H1 (cell line): ENCODE results near the gene NFKB1. TPM values are rescaled to one million over a fixed set of nuclear protein-coding genes. Genes with fewer than 3 reads are reported as not detected.

Experiments used
- CTCF ChIA-PET: fragments of 300-600 bp; sonication (Branson Sonifier 250); formaldehyde crosslinking; loops from one replicate; lab custom pipeline; 2021; ENCODE audit not compliant: partially characterized antibody; lab: Charles Lee
- POLR2A ChIA-PET: fragments of 300-600 bp; sonication (Branson Sonifier 250); formaldehyde crosslinking; loops from one replicate; lab custom pipeline; 2021; ENCODE audit warnings: inconsistent platforms; ENCODE audit not compliant: partially characterized antibody; lab: Charles Lee
- DNase-seq, 2 experiments: peaks; one replicate each; pipeline versions ENCODE4 v3.0.0 to v3.0.0-alpha.2; 2010 to 2022; ENCODE audit warnings: low spot score in 2 of 2, low read depth in 1 of 2, mixed read lengths in 1 of 2
- FAIRE-seq: peaks from 2 replicates; lab custom pipeline; 2011; peaks lifted over from hg19 to GRCh38; lab: Jason Lieb, UNC
- H2AFZ ChIP-seq: 2 replicates; pipeline ENCODE4 v1.8.1; 2012; ENCODE audit warnings: low read length, inconsistent platforms
- H2AK5ac ChIP-seq: 2 replicates; pipeline ENCODE4 v1.6.1; 2013; ENCODE audit warnings: low read depth, low read length
- H2BK120ac ChIP-seq: replicated peaks from 2 replicates; pipeline ENCODE3; 2013; ENCODE audit warnings: low read depth, low read length, inconsistent platforms
- H2BK12ac ChIP-seq: 2 replicates; pipeline ENCODE4 v1.6.1; 2013; ENCODE audit warnings: low read depth, low read length
- H2BK15ac ChIP-seq: 2 replicates; pipeline ENCODE4 v1.6.1; 2013; ENCODE audit warnings: low read length
- H2BK20ac ChIP-seq: 2 replicates; pipeline ENCODE4 v1.6.1; 2013; ENCODE audit warnings: low read length
- H2BK5ac ChIP-seq: 2 replicates; pipeline ENCODE4 v1.6.1; 2013; ENCODE audit warnings: low read depth, low read length
- H3K14ac ChIP-seq: 2 replicates; pipeline ENCODE4 v1.6.1; 2013; ENCODE audit warnings: inconsistent platforms; ENCODE audit not compliant: insufficient read length
- H3K18ac ChIP-seq: 2 replicates; pipeline ENCODE4 v1.6.1; 2013; ENCODE audit warnings: low read length; ENCODE audit errors: extremely low read depth
- H3K23ac ChIP-seq: 2 replicates; pipeline ENCODE4 v1.6.1; 2013; ENCODE audit warnings: inconsistent platforms; ENCODE audit not compliant: insufficient read length
- H3K23me2 ChIP-seq: 2 replicates; pipeline ENCODE4 v1.6.1; 2013; ENCODE audit warnings: low read depth, low read length
- H3K27ac ChIP-seq: 2 replicates; pipeline ENCODE4 v1.6.1; 2011; ENCODE audit warnings: low read depth, low read length, inconsistent platforms
- H3K27me3 ChIP-seq, 4 experiments: replicated peaks in 1 of 4; 1 replicate in 1 of 4; 2 replicates in 3 of 4; pipeline versions ENCODE4 v1.6.1 to v1.8.1; 2011 to 2013; ENCODE audit warnings: low read length in 3 of 4, mild to moderate bottlenecking in 3 of 4, inconsistent platforms in 2 of 4, mixed read lengths in 2 of 4, moderate library complexity in 1 of 4; ENCODE audit not compliant: control insufficient read depth in 3 of 4, insufficient read depth in 3 of 4; ENCODE audit errors: extremely low read depth in 1 of 4
- H3K36me3 ChIP-seq, 4 experiments: 2 replicates each; pipeline versions ENCODE4 v1.6.1 to v1.8.1; 2011 to 2013; ENCODE audit warnings: mild to moderate bottlenecking in 4 of 4, low read length in 3 of 4, moderate library complexity in 2 of 4, control low read depth in 1 of 4, inconsistent platforms in 1 of 4; ENCODE audit not compliant: insufficient read depth in 4 of 4, control insufficient read depth in 2 of 4
- H3K4ac ChIP-seq: replicated peaks from 2 replicates; pipeline ENCODE3; 2013; ENCODE audit warnings: low read length, low read depth, mixed read lengths, inconsistent platforms; ENCODE audit not compliant: insufficient read length
- H3K4me1 ChIP-seq, 4 experiments: replicated peaks in 1 of 4; 1 replicate in 1 of 4; 2 replicates in 3 of 4; pipeline versions ENCODE4 v1.6.1 to v1.8.1; 2011 to 2013; ENCODE audit warnings: low read length in 3 of 4, inconsistent platforms in 2 of 4, mixed read lengths in 1 of 4; ENCODE audit not compliant: insufficient read depth in 4 of 4, control insufficient read depth in 3 of 4
- H3K4me2 ChIP-seq, 2 experiments: 2 replicates each; pipeline versions ENCODE4 v1.6.1 to v1.8.1; 2011 to 2013; ENCODE audit warnings: low read depth in 2 of 2, low read length in 2 of 2, control low read depth in 1 of 2, inconsistent platforms in 1 of 2, mild to moderate bottlenecking in 1 of 2; ENCODE audit not compliant: insufficient read depth in 1 of 2
- H3K4me3 ChIP-seq, 4 experiments: fragments of 200-600, 300-600 bp in 1 of 4; sonication (generic), shearing (Covaris generic), sonication (Bioruptor Twin) in 1 of 4; 2 replicates each; pipeline versions ENCODE4 v1.5.1 to v1.8.1; 2011 to 2016; ENCODE audit warnings: low read length in 4 of 4, low read depth in 3 of 4, control low read depth in 2 of 4, inconsistent platforms in 2 of 4, mild to moderate bottlenecking in 2 of 4, mixed read lengths in 1 of 4, moderate library complexity in 1 of 4; ENCODE audit not compliant: insufficient read depth in 2 of 4; ENCODE audit errors: extremely low read depth in 1 of 4
- H3K56ac ChIP-seq: replicated peaks from 2 replicates; pipeline ENCODE3; 2013; ENCODE audit warnings: low read depth, mild to moderate bottlenecking, mixed read lengths, low read length, inconsistent platforms; ENCODE audit not compliant: insufficient read length
- H3K79me1 ChIP-seq: 2 replicates; pipeline ENCODE4 v1.6.1; 2013; ENCODE audit warnings: low read depth, low read length, control low read depth
- H3K79me2 ChIP-seq, 2 experiments: 2 replicates each; pipeline versions ENCODE4 v1.6.1 to v1.8.1; 2012 to 2013; ENCODE audit warnings: low read length in 2 of 2, mild to moderate bottlenecking in 2 of 2, inconsistent platforms in 1 of 2; ENCODE audit not compliant: insufficient read depth in 2 of 2, control insufficient read depth in 1 of 2
- H3K9ac ChIP-seq, 4 experiments: replicated peaks in 1 of 4; 1 replicate in 1 of 4; 2 replicates in 3 of 4; pipeline versions ENCODE4 v1.6.1 to v1.8.1; 2011 to 2013; ENCODE audit warnings: low read depth in 3 of 4, low read length in 3 of 4, control low read depth in 2 of 4, mild to moderate bottlenecking in 2 of 4, moderate library complexity in 2 of 4, inconsistent platforms in 1 of 4; ENCODE audit errors: extremely low read depth in 1 of 4
- H3K9me3 ChIP-seq, 2 experiments: 2 replicates each; pipeline versions ENCODE4 v1.6.1 to v1.8.1; 2012 to 2013; ENCODE audit warnings: mild to moderate bottlenecking in 2 of 2, moderate library complexity in 2 of 2, control low read depth in 1 of 2, inconsistent platforms in 1 of 2, low read depth in 1 of 2, low read length in 1 of 2, mixed read lengths in 1 of 2; ENCODE audit not compliant: insufficient read depth in 2 of 2
- H4K20me1 ChIP-seq, 2 experiments: replicated peaks in 1 of 2; 2 replicates each; pipeline versions ENCODE3 to v1.8.1; 2011 to 2013; ENCODE audit warnings: inconsistent platforms in 2 of 2, low read length in 2 of 2, mild to moderate bottlenecking in 1 of 2; ENCODE audit not compliant: insufficient read depth in 2 of 2, control insufficient read depth in 1 of 2
- H4K5ac ChIP-seq: 2 replicates; pipeline ENCODE4 v1.6.1; 2013; ENCODE audit warnings: low read length, low read depth, mixed read lengths, inconsistent platforms; ENCODE audit not compliant: insufficient read length
- H4K8ac ChIP-seq: 2 replicates; pipeline ENCODE4 v1.8.0; 2013; ENCODE audit warnings: mild to moderate bottlenecking, moderate library complexity, low read length, inconsistent platforms; ENCODE audit not compliant: insufficient read depth; ENCODE audit errors: extremely low read depth
- H4K91ac ChIP-seq: replicated peaks from 2 replicates; pipeline ENCODE3; 2013; ENCODE audit warnings: low read length, mixed read lengths, inconsistent platforms; ENCODE audit not compliant: insufficient read length
- CEBPB ChIP-seq: IDR thresholded peaks from 2 replicates; pipeline ENCODE4 v1.6.1; 2012; ENCODE audit warnings: low read depth, low read length
- CHD1 ChIP-seq: IDR thresholded peaks from 2 replicates; pipeline ENCODE4 v1.6.1; 2012; ENCODE audit warnings: low read depth, low read length, improper control_type of control experiment
- JUND ChIP-seq: IDR thresholded peaks from 2 replicates; pipeline ENCODE4 v1.6.1; 2011; ENCODE audit warnings: mild to moderate bottlenecking, improper control_type of control experiment, low read length
- RAD21 ChIP-seq, 2 experiments: IDR thresholded peaks in 1 of 2; conservative IDR thresholded peaks in 1 of 2; 2 replicates each; pipeline ENCODE4 v1.6.1; 2011; ENCODE audit warnings: low read depth in 2 of 2, low read length in 2 of 2, improper control_type of control experiment in 1 of 2, inconsistent platforms in 1 of 2, mild to moderate bottlenecking in 1 of 2, moderate library complexity in 1 of 2
- SAP30 ChIP-seq: fragments of 300-600 bp; sonication (generic); IDR thresholded peaks from 2 replicates; pipeline ENCODE4 v1.7.1; 2012; ENCODE audit warnings: low read length, moderate library complexity, mild to moderate bottlenecking, inconsistent platforms; ENCODE audit not compliant: insufficient read depth, insufficient replicate concordance
- SIN3A ChIP-seq, 2 experiments: IDR thresholded peaks in 1 of 2; conservative IDR thresholded peaks in 1 of 2; 2 replicates each; pipeline ENCODE4 v1.6.1; 2011 to 2012; ENCODE audit warnings: low read length in 2 of 2, improper control_type of control experiment in 1 of 2, low read depth in 1 of 2, mild to moderate bottlenecking in 1 of 2
- SP1 ChIP-seq: IDR thresholded peaks from 2 replicates; pipeline ENCODE4 v1.6.1; 2011; ENCODE audit warnings: low read depth, low read length
- SP4 ChIP-seq: IDR thresholded peaks from 2 replicates; pipeline ENCODE4 v1.6.1; 2012; ENCODE audit warnings: low read length, inconsistent platforms
- TCF12 ChIP-seq: IDR thresholded peaks from 2 replicates; pipeline ENCODE4 v1.6.1; 2011; ENCODE audit warnings: low read depth, mild to moderate bottlenecking, low read length
- ZNF274 ChIP-seq: IDR thresholded peaks from 2 replicates; pipeline ENCODE4 v1.7.0; 2012; ENCODE audit warnings: low read length, borderline replicate concordance; ENCODE audit errors: extremely low read depth
- polyA plus RNA-seq, 7 experiments: library from polyadenylated mRNA; depleted of rRNA in 3 of 7; stranded (reverse) in 5 of 7; unstranded in 2 of 7; fragments of >200 nt in 5 of 7; fragments of 200-250 nt in 2 of 7; gene quantifications; 1 replicate in 5 of 7; 2 replicates in 1 of 7; 4 replicates in 1 of 7; pipeline versions ENCODE4 v1.2.1 to v1.2.3, GENCODE V29; 2011 to 2013; ENCODE audit warnings: missing spikeins in 2 of 7, mixed read lengths in 2 of 7
- total RNA-seq: library from RNA; stranded (reverse); fragmentation: NEBNext Ultra II Directional; extraction: Animal tissue kit (Norgen Biotek cat#: 25700); gene quantifications from 2 replicates; pipeline ENCODE4 v1.2.1, GENCODE V29; 2021
- TF ChIP-seq, protein P1 (sequence below): IDR thresholded peaks from 2 replicates; pipeline ENCODE4 v1.6.1; 2012; ENCODE audit warnings: inconsistent platforms
- TF ChIP-seq, protein P2 (sequence below): IDR thresholded peaks from 2 replicates; pipeline ENCODE4 v1.6.1; 2012; ENCODE audit warnings: low read length, inconsistent platforms

Gene NFKB1
- total and polyA plus RNA-seq, 2 of the 8 experiments (the other 6 are each of a cell fraction or from before 2014, with no cell fraction given): 2.9 to 6.8 TPM

DNA sequence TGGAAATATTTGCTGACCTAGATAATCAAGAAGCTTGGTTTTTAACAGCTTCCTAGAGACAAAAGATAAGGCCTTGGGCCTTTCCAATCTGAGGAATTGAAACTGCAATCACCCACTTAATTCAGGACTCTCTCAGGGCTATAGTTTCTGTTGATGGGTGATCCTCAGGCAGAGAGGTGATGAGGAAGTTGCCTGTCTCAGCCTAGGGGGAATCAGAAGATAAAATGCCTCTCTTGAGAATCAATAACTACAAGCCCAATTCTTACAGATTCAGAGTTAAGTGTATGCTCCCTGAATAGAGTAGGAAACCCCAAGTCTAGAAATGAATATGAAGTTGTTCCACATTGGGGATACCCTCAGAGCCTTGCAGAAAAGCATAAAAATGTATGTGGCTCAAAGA lies 45.5 kb downstream of the NFKB1 start:
- H3K79me2 ChIP-seq: no peaks in the 10 kb centered on the region
- no peak overlapping the region for H3K4ac ChIP-seq
- H3K36me3 ChIP-seq: no peaks in the 10 kb centered on the region
- no peak overlapping the region for H3K4me3 ChIP-seq
- no peak overlapping the region for H3K27ac ChIP-seq
- H4K91ac ChIP-seq: no peak overlapping the region
- H3K4me1 ChIP-seq: no peaks in the 10 kb centered on the region
- H2AK5ac ChIP-seq: no peak overlapping the region
- H3K9me3 ChIP-seq: no peaks in the 10 kb centered on the region
- DNase-seq: no peak
- H4K8ac ChIP-seq: no peak overlapping the region
- no peak for FAIRE-seq
- no peaks in the 10 kb centered on the region for H4K20me1 ChIP-seq
- no peak for TF ChIP-seq TCF12
- no peak for TF ChIP-seq CEBPB
- TF ChIP-seq, protein P1, sequence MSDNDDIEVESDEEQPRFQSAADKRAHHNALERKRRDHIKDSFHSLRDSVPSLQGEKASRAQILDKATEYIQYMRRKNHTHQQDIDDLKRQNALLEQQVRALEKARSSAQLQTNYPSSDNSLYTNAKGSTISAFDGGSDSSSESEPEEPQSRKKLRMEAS: no peak
- TF ChIP-seq SP4: no peak
- TF ChIP-seq SP1: no peak
- no peak for TF ChIP-seq SAP30
- no peak for TF ChIP-seq ZNF274
- no peak for TF ChIP-seq CHD1
- TF ChIP-seq JUND: no peak
- no peak for TF ChIP-seq RAD21 (IDR thresholded peaks at IDR 0.05 in 1 of 2, conservative IDR thresholded peaks at IDR 0.05 in 1 of 2; ENCODE audit: low read depth in 2 of 2, low read length in 2 of 2)
- no peak for TF ChIP-seq SIN3A (conservative IDR thresholded peaks at IDR 0.05 in 1 of 2, IDR thresholded peaks at IDR 0.05 in 1 of 2; ENCODE audit: low read depth in 1 of 2, low read length in 2 of 2)
- TF ChIP-seq, protein P2, sequence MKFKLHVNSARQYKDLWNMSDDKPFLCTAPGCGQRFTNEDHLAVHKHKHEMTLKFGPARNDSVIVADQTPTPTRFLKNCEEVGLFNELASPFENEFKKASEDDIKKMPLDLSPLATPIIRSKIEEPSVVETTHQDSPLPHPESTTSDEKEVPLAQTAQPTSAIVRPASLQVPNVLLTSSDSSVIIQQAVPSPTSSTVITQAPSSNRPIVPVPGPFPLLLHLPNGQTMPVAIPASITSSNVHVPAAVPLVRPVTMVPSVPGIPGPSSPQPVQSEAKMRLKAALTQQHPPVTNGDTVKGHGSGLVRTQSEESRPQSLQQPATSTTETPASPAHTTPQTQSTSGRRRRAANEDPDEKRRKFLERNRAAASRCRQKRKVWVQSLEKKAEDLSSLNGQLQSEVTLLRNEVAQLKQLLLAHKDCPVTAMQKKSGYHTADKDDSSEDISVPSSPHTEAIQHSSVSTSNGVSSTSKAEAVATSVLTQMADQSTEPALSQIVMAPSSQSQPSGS: no peak
- POLR2A ChIA-PET: no interaction called here
- H3K9ac ChIP-seq: no peak overlapping the region
- H2BK5ac ChIP-seq: no peak overlapping the region
- no peak overlapping the region for H2BK15ac ChIP-seq
- no peak overlapping the region for H3K23ac ChIP-seq
- H2BK12ac ChIP-seq: no peak overlapping the region
- H2BK120ac ChIP-seq: no peak overlapping the region
- no peaks in the 10 kb centered on the region for H3K79me1 ChIP-seq
- H3K18ac ChIP-seq: no peak overlapping the region
- no peaks in the 10 kb centered on the region for H3K27me3 ChIP-seq
- H4K5ac ChIP-seq: no peak overlapping the region
- CTCF ChIA-PET: interaction anchor here (0.9 to 2.7 kb wide), 6 partner anchors 10 to 545 kb away, joined by 3 to 8 read pairs (median 3); no protein-coding TSS in a partner anchor
- H2BK20ac ChIP-seq: no peak overlapping the region
- no peak overlapping the region for H2AFZ ChIP-seq
- no peaks in the 10 kb centered on the region for H3K23me2 ChIP-seq
- H3K14ac ChIP-seq: no peak overlapping the region
- no peak overlapping the region for H3K4me2 ChIP-seq
- no peak overlapping the region for H3K56ac ChIP-seq
